Neural cell (in vitro differentiated cells): ENCODE measurements around the gene ABCG2.

Experiments used
- EP300 ChIP-seq: fragments of 450-650 bp; conservative IDR thresholded peaks from 2 replicates; pipeline ENCODE4 v1.6.1; 2014; ENCODE audit warnings: antibody characterized with exemption, mild to moderate bottlenecking, moderate library complexity; ENCODE audit not compliant: poor library complexity, severe bottlenecking
- EZH2 ChIP-seq: fragments of 200-600, 300-800 bp; shearing (Covaris generic), sonication (generic); IDR thresholded peaks from 2 replicates; pipeline ENCODE4 v1.6.1; 2014; ENCODE audit warnings: antibody characterized with exemption, low read length, borderline replicate concordance, mild to moderate bottlenecking; ENCODE audit not compliant: insufficient read depth, poor library complexity, severe bottlenecking
- MXI1 ChIP-seq: fragments of 450-650 bp; conservative IDR thresholded peaks from 2 replicates; pipeline ENCODE4 v1.6.1; 2014; ENCODE audit warnings: antibody characterized with exemption, mild to moderate bottlenecking; ENCODE audit not compliant: poor library complexity, severe bottlenecking
- POLR2AphosphoS5 ChIP-seq: IDR thresholded peaks from 2 replicates; pipeline ENCODE4 v1.6.1; 2012
- RAD21 ChIP-seq: fragments of 450-650 bp; conservative IDR thresholded peaks from 2 replicates; pipeline ENCODE4 v1.6.1; 2014; ENCODE audit warnings: antibody characterized with exemption, mild to moderate bottlenecking, moderate library complexity
- TAF1 ChIP-seq: IDR thresholded peaks from 2 replicates; pipeline ENCODE4 v1.6.1; 2012; ENCODE audit warnings: low read depth
- TF ChIP-seq, protein P1 (sequence below): fragments of 450-650 bp; IDR thresholded peaks from 2 replicates; pipeline ENCODE4 v1.5.1; 2014; ENCODE audit warnings: antibody characterized with exemption, mild to moderate bottlenecking, moderate library complexity; ENCODE audit not compliant: poor library complexity, severe bottlenecking

DNA sequence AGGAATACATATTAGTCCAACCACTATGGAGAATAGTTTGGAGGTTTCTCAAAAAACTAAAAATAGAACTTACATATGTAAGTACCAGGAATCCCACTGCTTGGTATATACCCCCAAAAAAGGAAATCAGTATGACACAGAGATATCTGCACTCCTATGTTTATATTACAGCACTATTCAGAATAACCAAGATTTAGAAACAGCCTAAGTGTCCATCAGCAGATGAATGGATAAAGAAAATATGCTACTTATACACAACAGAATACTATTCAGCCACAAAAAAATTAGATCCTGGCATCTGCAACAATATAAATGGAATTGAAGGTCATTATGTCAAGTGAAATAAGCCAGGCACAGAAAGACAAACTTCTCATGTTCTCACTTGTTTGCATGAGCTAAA, 27.5 kb upstream of the ABCG2 start:
- TF ChIP-seq POLR2AphosphoS5 (no peak), EP300 (no peak), RAD21 (no peak), EZH2 (no peak), MXI1 (no peak), TAF1 (no peak)
- TF ChIP-seq, protein P1, sequence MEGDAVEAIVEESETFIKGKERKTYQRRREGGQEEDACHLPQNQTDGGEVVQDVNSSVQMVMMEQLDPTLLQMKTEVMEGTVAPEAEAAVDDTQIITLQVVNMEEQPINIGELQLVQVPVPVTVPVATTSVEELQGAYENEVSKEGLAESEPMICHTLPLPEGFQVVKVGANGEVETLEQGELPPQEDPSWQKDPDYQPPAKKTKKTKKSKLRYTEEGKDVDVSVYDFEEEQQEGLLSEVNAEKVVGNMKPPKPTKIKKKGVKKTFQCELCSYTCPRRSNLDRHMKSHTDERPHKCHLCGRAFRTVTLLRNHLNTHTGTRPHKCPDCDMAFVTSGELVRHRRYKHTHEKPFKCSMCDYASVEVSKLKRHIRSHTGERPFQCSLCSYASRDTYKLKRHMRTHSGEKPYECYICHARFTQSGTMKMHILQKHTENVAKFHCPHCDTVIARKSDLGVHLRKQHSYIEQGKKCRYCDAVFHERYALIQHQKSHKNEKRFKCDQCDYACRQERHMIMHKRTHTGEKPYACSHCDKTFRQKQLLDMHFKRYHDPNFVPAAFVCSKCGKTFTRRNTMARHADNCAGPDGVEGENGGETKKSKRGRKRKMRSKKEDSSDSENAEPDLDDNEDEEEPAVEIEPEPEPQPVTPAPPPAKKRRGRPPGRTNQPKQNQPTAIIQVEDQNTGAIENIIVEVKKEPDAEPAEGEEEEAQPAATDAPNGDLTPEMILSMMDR, result no peak
